HEK293T (cell line): Measurements from ENCODE around the gene USP17L26.
"Not testable (repeated sequence)": the region's sequence is repeated elsewhere in the genome, so short reads cannot be mapped to it uniquely, and the experiment has no call there.

Experiments
- ARNT ChIP-seq: fragments of 450-650 bp; IDR thresholded peaks from 2 replicates; pipeline ENCODE4 v1.6.1; 2017; ENCODE audit warnings: mild to moderate bottlenecking
- BHLHE40 ChIP-seq: fragments of 450-650 bp; IDR thresholded peaks from 2 replicates; pipeline ENCODE4 v1.6.1; 2016; ENCODE audit warnings: mild to moderate bottlenecking, moderate library complexity, borderline replicate concordance
- ELF4 ChIP-seq: fragments of 450-650 bp; IDR thresholded peaks from 2 replicates; pipeline ENCODE4 v1.6.1; 2017; ENCODE audit warnings: antibody characterized with exemption
- FOXA1 ChIP-seq: fragments of 450-650 bp; IDR thresholded peaks from 2 replicates; pipeline ENCODE4 v1.6.1; 2016; ENCODE audit warnings: mild to moderate bottlenecking
- FOXK2 ChIP-seq: fragments of 450-650 bp; IDR thresholded peaks from 2 replicates; pipeline ENCODE4 v1.6.1; 2016; ENCODE audit warnings: mild to moderate bottlenecking
- FOXM1 ChIP-seq: fragments of 450-650 bp; IDR thresholded peaks from 2 replicates; pipeline ENCODE4 v1.6.1; 2017; ENCODE audit warnings: mild to moderate bottlenecking, borderline replicate concordance
- HDGF ChIP-seq: fragments of 450-650 bp; IDR thresholded peaks from 2 replicates; pipeline ENCODE4 v1.6.1; 2017; ENCODE audit warnings: antibody characterized with exemption, borderline replicate concordance
- L3MBTL2 ChIP-seq: fragments of 450-650 bp; conservative IDR thresholded peaks from 2 replicates; pipeline ENCODE4 v1.6.1; 2016; ENCODE audit warnings: mild to moderate bottlenecking
- LEF1 ChIP-seq: fragments of 450-650 bp; IDR thresholded peaks from 2 replicates; pipeline ENCODE4 v1.6.1; 2017; ENCODE audit warnings: mild to moderate bottlenecking, borderline replicate concordance
- PKNOX1 ChIP-seq: fragments of 450-650 bp; IDR thresholded peaks from 2 replicates; pipeline ENCODE4 v1.6.1; 2016
- SP1 ChIP-seq: fragments of 450-650 bp; IDR thresholded peaks from 2 replicates; pipeline ENCODE4 v1.6.1; 2017
- TARDBP ChIP-seq: fragments of 450-650 bp; IDR thresholded peaks from 2 replicates; pipeline ENCODE4 v1.6.1; 2016
- ZNF384 ChIP-seq: fragments of 450-650 bp; IDR thresholded peaks from 2 replicates; pipeline ENCODE4 v1.6.1; 2016

- TF ChIP-seq L3MBTL2, FOXM1, ELF4, SP1, LEF1, BHLHE40, HDGF, ARNT, FOXK2, ZNF384, TARDBP, PKNOX1, FOXA1: not testable (repeated sequence)
Measured at GRCh38 chr4:9329611-9330010, 4.8 kb upstream of the USP17L26 start, which contains the start of gene USP17L25.
